Thyroid gland (tissue), 4 donors: Measurements from ENCODE around the gene GATAD2A. TPM values are rescaled to one million over a fixed set of nuclear protein-coding genes. Genes with fewer than 3 reads are reported as not detected.

Experiments
- DNase-seq, 2 donors: peaks; one replicate each; pipeline ENCODE4 v3.0.0-alpha.2; 2019
- H3K27ac ChIP-seq, 3 donors: fragments of 200-600 bp; sonication (generic); 1 replicate in 2 of 3; 2 replicates in 1 of 3; pipeline ENCODE4 v1.5.1; 2016 to 2019; ENCODE audit warnings: mild to moderate bottlenecking in 1 of 3, moderate library complexity in 1 of 3
- H3K27me3 ChIP-seq: fragments of 200-600 bp; sonication (generic); one replicate; pipeline ENCODE4 v1.5.1; 2019
- H3K36me3 ChIP-seq, 2 donors: fragments of 200-600 bp; sonication (generic); one replicate each; pipeline ENCODE4 v1.5.1; 2016 to 2019
- H3K4me1 ChIP-seq, 2 donors: fragments of 200-600 bp; sonication (generic); one replicate each; pipeline ENCODE4 v1.5.1; 2017 to 2019
- H3K4me3 ChIP-seq, 3 donors: fragments of 200-600 bp; sonication (generic); replicated peaks in 1 of 3; 1 replicate in 2 of 3; 2 replicates in 1 of 3; pipeline ENCODE4 v1.5.1; 2016; ENCODE audit warnings: mild to moderate bottlenecking in 1 of 3
- H3K9me3 ChIP-seq: fragments of 200-600 bp; sonication (generic); one replicate; pipeline ENCODE4 v1.5.1; 2017
- CTCF ChIP-seq, 6 experiments: fragments of 200-600 bp in 3 of 6; fragments of 450-650 bp in 3 of 6; sonication (generic) in 3 of 6; IDR thresholded peaks; one replicate each; pipeline ENCODE4 v1.5.1; 2016 to 2019; ENCODE audit warnings: antibody characterized with exemption in 6 of 6, mild to moderate bottlenecking in 2 of 6, inconsistent platforms in 1 of 6, moderate library complexity in 1 of 6
- POLR2A ChIP-seq, 2 donors: fragments of 450-650 bp; IDR thresholded peaks; one replicate each; pipeline ENCODE4 v1.6.1; 2017; ENCODE audit warnings: antibody characterized with exemption in 2 of 2, mild to moderate bottlenecking in 2 of 2, moderate library complexity in 1 of 2
- WGBS, 2 donors: methylation state at CpG; one replicate each; pipeline ENCODE4 v1.1.5; 2017; 5-methylcytosine and 5-hydroxymethylcytosine counted together
- intact Hi-C: fragments of 100-400 bp; cut with DNase I; formaldehyde crosslinking; loops from one replicate; pipeline ENCODE4 v1.15.1; 2023
- total RNA-seq, 4 donors: library from RNA; depleted of rRNA; stranded (reverse); fragments of >200 nt; gene quantifications; one replicate each; pipeline ENCODE4 v1.2.3, GENCODE V29; 2016

GATAD2A gene
- total RNA-seq, 4 donors from 2014 or later = 33.2 to 82.4 (median 51.8) TPM

DNA sequence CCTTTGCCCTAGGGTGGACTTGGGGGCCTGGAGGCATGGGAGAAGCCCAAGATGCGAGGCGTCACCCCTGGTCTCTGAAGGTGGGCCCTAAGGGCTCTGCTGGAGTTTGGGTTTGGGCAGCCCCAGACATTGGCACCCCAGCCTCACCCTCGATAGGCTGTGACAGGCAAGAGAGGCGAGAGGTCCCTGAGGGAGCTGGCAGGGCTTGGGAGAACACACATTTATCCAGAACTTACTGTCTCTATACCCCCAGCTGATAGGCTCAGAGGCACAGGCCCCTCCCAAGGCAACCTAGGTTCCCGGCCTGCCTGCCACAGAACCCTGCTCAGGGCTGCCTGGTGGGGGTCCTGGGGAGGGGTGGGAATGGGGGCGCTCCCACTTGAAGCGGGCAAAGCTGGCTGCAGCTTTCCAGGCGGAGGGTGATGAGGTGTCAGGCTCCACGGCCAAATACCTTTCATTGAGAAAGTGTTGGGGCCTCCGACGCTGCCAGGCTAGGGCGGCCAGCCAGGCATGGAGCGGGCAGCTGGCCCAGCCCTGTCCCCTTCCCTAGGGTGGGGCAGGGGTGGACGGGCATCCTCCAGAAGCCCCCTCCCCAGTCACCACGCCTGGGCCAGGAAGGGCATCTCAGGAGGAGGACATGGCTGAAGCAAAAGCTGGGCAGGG, 142.3 kb downstream of the GATAD2A start:
- TF ChIP-seq CTCF (IDR thresholded peaks at IDR 0.05) (no peak), POLR2A (IDR thresholded peaks at IDR 0.05) (no peak)
- intact Hi-C loops = no loop called here
- H3K27me3 ChIP-seq = no peaks in the 10 kb centered on the region

GRCh38 chr19:19548915-19549759, 143.7 kb downstream of the GATAD2A start:
- Histone ChIP-seq H3K36me3 (no peaks in the 10 kb centered on the region), H3K27ac (no peak overlapping the region), H3K27me3 (no peaks in the 10 kb centered on the region), H3K4me1 (no peaks in the 10 kb centered on the region), H3K4me3 (no peak overlapping the region), H3K9me3 (no peaks in the 10 kb centered on the region)
- intact Hi-C loops = no loop called here
- TF ChIP-seq POLR2A (IDR thresholded peaks at IDR 0.05) (no peak), CTCF (IDR thresholded peaks at IDR 0.05) (no peak)
- 73 to 77% methylated on average over 13 of the region's 13 CpGs for WGBS, 2 donors
- DNase-seq = no peak

More for the DNA sequence above, 142.3 kb downstream of the GATAD2A start:
- Histone ChIP-seq H3K27ac (no peak overlapping the region), H3K9me3 (no peaks in the 10 kb centered on the region), H3K4me1 (no peaks in the 10 kb centered on the region), H3K36me3 (no peaks in the 10 kb centered on the region), H3K4me3 (no peak overlapping the region)
- DNase-seq = no peak
- 63 to 80% methylated on average over 7 to 10 of the region's 15 CpGs for WGBS, 2 donors

GRCh38 chr19:19549804-19550464, 144.5 kb downstream of the GATAD2A start:
- no peak overlapping the region for H3K4me3 ChIP-seq
- H3K27ac ChIP-seq = no peak overlapping the region
- TF ChIP-seq CTCF (IDR thresholded peaks at IDR 0.05) (no peak), POLR2A (IDR thresholded peaks at IDR 0.05) (no peak)
- no peaks in the 10 kb centered on the region for H3K9me3 ChIP-seq
- 78 to 80% methylated on average over 22 of the region's 23 CpGs for WGBS, 2 donors
- intact Hi-C loops = no loop called here
- H3K36me3 ChIP-seq = no peaks in the 10 kb centered on the region
- no peak for DNase-seq
- H3K27me3 ChIP-seq = no peaks in the 10 kb centered on the region
- no peaks in the 10 kb centered on the region for H3K4me1 ChIP-seq

- H3K9me3 ChIP-seq = no peaks in the 10 kb centered on the region
- no peak overlapping the region for H3K27ac ChIP-seq
- no peak for TF ChIP-seq CTCF (IDR thresholded peaks at IDR 0.05)
- TF ChIP-seq POLR2A (IDR thresholded peaks at IDR 0.05) = no peak
- H3K27me3 ChIP-seq = no peaks in the 10 kb centered on the region
- 54% methylated on average over 8 of the region's 8 CpGs; no CpG with 5 or more reads in 1 of the 2 donors for WGBS, 2 donors
- DNase-seq = no peak
- intact Hi-C loops = no loop called here
- H3K4me1 ChIP-seq = no peaks in the 10 kb centered on the region
- no peaks in the 10 kb centered on the region for H3K36me3 ChIP-seq
- H3K4me3 ChIP-seq = no peak overlapping the region
These were observed 145.0 kb downstream of the GATAD2A start for GRCh38 chr19:19550485-19550929.
